ENCODE data around the gene DLG5. TPM values are rescaled to one million over a fixed set of nuclear protein-coding genes. Genes with fewer than 3 reads are reported as not detected.

DLG5 gene
- total and polyA plus RNA-seq, 9 of the 15 experiments (the other 6 are each of a cell fraction or from before 2014, with no cell fraction given): 1.4 to 26.8 (median 11.2) TPM

- no peak for TF ChIP-seq CBX2 (IDR thresholded peaks at IDR 0.05; ENCODE audit: insufficient read depth, low read length, poor library complexity, severe bottlenecking)
- no peak for TF ChIP-seq RUNX1 (IDR thresholded peaks at IDR 0.05; ENCODE audit: low read depth)
- TF ChIP-seq ZNF140 (CRISPR knock-in tag; IDR thresholded peaks at IDR 0.05): no peak
- no peak for TF ChIP-seq HNRNPUL1 (IDR thresholded peaks at IDR 0.05; ENCODE audit: low read length)
- no peak for TF ChIP-seq NELFE (IDR thresholded peaks at IDR 0.05; ENCODE audit: insufficient read depth, insufficient read length)
- TF ChIP-seq NFE2L1 (tag; IDR thresholded peaks at IDR 0.05; ENCODE audit: borderline replicate concordance, low read depth): no peak
- TF ChIP-seq MTA3 (IDR thresholded peaks at IDR 0.05; ENCODE audit: borderline replicate concordance): no peak
These were observed 82.4 kb downstream of the DLG5 start (continued) for GRCh38 chr10:77844177-77844576.

GRCh38 chr10:77843264-77843663 is 83.3 kb downstream of the DLG5 start:
- Histone ChIP-seq H2AFZ (ENCODE audit: low read depth, low read length) (no peak overlapping the region), H4K20me1 (replicated peaks; ENCODE audit: control insufficient read depth, insufficient read depth, low read length) (no peaks in the 10 kb centered on the region), H3K9ac (ENCODE audit: insufficient read depth in 1 of 2, low read depth in 2 of 2, low read length in 2 of 2) (no peak overlapping the region), H3K4me2 (ENCODE audit: insufficient read depth, low read length) (no peak overlapping the region), H3K9me1 (ENCODE audit: control insufficient read depth, insufficient read depth, low read length) (peaks cover 3% of the 10 kb centered on the region), H3K4me3 (no peak overlapping the region), H3K79me2 (ENCODE audit: control insufficient read depth, insufficient read depth, low read length) (no peaks in the 10 kb centered on the region), H3K36me3 (ENCODE audit: control insufficient read depth, insufficient read depth, low read length) (peaks cover 58% of the 10 kb centered on the region), H3K4me1 (replicated peaks in 1 of 2; ENCODE audit: control insufficient read depth in 2 of 2, insufficient read depth in 2 of 2, low read length in 2 of 2) (peaks cover 3 to 11% of the 10 kb centered on the region in 2 experiments; a peak in 3 of 5 replicates), H3K9me3 (replicated peaks; ENCODE audit: control insufficient read depth, insufficient read depth, low read depth, low read length) (no peaks in the 10 kb centered on the region), H3K27ac (ENCODE audit: extremely low read depth, low read depth, low read length) (no peak overlapping the region), H3K27me3 (ENCODE audit: control insufficient read depth in 2 of 2, insufficient read depth in 2 of 2, low read length in 2 of 2) (no peaks in the 10 kb centered on the region)
- no peak for ATAC-seq
- ChIA-PET CTCF (ENCODE audit: low intra/inter-chr PET ratio) (no interaction called here), POLR2A (interaction anchor here (0.6 kb wide), 2 partner anchors 193 to 336 kb away, joined by 3 to 4 read pairs; no protein-coding TSS in a partner anchor)
- intact Hi-C loops (cut with micrococcal nuclease): no loop called here
- 87% methylated on average over 11 of the region's 11 CpGs for WGBS (ENCODE audit: insufficient coverage, low coverage, missing lambda C conversion rate)
- DNase-seq (ENCODE audit: extremely low read depth in 1 of 4, low spot score in 3 of 4): no peak
- TF ChIP-seq ZNF3 (CRISPR knock-in tag; IDR thresholded peaks at IDR 0.05) (no peak), SMARCA5 (IDR thresholded peaks at IDR 0.05) (no peak), MIER1 (IDR thresholded peaks at IDR 0.05; ENCODE audit: low read depth) (no peak), ZBTB33 (CRISPR knock-in tag; IDR thresholded peaks at IDR 0.05) (0 out of 2 replicates have a peak, but pooled peaks have one; percentile 14), ESRRA (IDR thresholded peaks at IDR 0.05; ENCODE audit: borderline replicate concordance, low read depth) (no peak), HOXB6 (CRISPR knock-in tag; IDR thresholded peaks at IDR 0.05; ENCODE audit: borderline replicate concordance) (no peak)
- BruUV-seq (replicated peaks): no TSS peak
- FAIRE-seq: no peak
- in situ Hi-C loops (cut with MboI): no loop called here
